Non-pigmented ciliary epithelial cell (primary cell): ENCODE results near the gene FBXO4.

ENCODE experiments used
- DNase-seq: peaks from one replicate; pipeline ENCODE4 v3.0.0-alpha.2; 2010; ENCODE audit warnings: low read depth

FBXO4 gene

DNA sequence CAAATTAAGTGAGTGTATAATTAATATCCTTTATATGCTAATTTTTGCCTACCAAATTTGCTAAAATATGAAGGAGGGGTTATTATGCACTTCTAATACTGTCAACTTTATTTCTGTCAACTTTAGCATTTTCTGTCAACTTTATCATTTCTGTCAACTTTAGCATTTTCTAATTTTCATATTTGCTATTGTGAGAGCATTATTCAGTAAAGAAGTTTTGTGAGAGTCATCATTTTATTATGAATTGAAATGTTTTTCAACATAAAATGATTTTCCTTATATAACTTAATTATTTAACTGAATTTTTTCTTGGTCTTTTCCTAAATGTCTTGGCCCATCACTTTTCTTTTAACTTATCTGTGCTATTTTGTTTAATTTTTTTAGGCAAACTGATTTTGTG is 58.2 kb downstream of the FBXO4 start:
- DNase-seq, result no peak

DNA sequence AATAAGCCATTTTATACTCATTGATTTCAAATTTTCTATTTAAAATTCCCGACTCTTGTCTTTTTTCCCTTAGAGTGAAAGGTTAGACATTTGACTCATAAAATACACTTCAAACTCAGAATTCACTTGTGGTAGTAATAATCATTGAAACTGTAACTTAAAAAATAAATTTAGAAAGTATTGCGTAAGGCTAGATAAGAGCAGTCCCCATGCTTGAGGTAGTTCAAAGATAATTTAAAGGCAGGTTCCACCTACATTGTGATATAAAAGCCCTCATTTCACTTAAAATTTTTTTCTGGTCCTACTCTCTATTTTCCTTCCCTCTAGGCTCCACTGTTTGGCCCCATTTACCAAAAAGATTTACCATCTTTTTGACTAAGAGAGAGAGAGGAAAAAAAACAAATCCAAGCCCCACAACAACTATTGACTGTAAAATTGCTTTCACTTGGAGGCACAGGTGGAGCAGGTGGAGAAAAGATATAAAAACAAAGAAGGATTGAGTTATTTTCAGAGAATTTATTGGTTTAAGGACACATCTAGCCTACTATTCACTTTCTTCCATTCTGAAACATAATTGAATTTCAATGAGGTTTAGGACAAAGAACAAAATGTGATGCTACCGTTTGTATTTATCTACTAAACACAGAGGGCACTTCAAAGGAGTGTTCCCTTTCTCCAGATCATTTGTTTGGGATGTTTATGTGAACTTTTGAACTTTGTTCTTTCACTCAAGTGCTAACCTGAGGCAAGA is 61.0 kb downstream of the FBXO4 start:
- no peak for DNase-seq
